Glutamatergic neuron (in vitro differentiated cells): Measurements from ENCODE around the gene NBPF3. TPM values are rescaled to one million over a fixed set of nuclear protein-coding genes. Genes with fewer than 3 reads are reported as not detected.
"Not testable (repeated sequence)": the region's sequence is repeated elsewhere in the genome, so short reads cannot be mapped to it uniquely, and the experiment has no call there.

ENCODE experiments used
- DNase-seq: peaks from one replicate; pipeline ENCODE4 v3.0.0; 2022
- H3K27ac Mint-ChIP-seq: one replicate; pipeline ENCODE4 v1.8.0; 2020; ENCODE audit warnings: mild to moderate bottlenecking, mixed read lengths, inconsistent platforms; ENCODE audit not compliant: unreplicated experiment
- H3K27me3 Mint-ChIP-seq: one replicate; pipeline ENCODE4 v1.8.0; 2020; ENCODE audit warnings: mild to moderate bottlenecking, moderate library complexity, mixed read lengths, inconsistent platforms; ENCODE audit not compliant: unreplicated experiment
- H3K36me3 Mint-ChIP-seq: one replicate; pipeline ENCODE4 v1.8.0; 2020; ENCODE audit warnings: mild to moderate bottlenecking, mixed read lengths, inconsistent platforms; ENCODE audit not compliant: unreplicated experiment
- H3K4me1 Mint-ChIP-seq: one replicate; pipeline ENCODE4 v1.8.0; 2020; ENCODE audit warnings: mild to moderate bottlenecking, low read depth, mixed read lengths, inconsistent platforms; ENCODE audit not compliant: unreplicated experiment
- H3K4me3 Mint-ChIP-seq: one replicate; pipeline ENCODE4 v1.8.0; 2020; ENCODE audit warnings: mild to moderate bottlenecking, mixed read lengths, inconsistent platforms; ENCODE audit not compliant: unreplicated experiment
- H3K9me3 Mint-ChIP-seq: one replicate; pipeline ENCODE4 v1.8.0; 2020; ENCODE audit warnings: mild to moderate bottlenecking, moderate library complexity, mixed read lengths, inconsistent platforms; ENCODE audit not compliant: unreplicated experiment
- total RNA-seq: library from RNA; stranded (reverse); fragmentation: NEBNext Ultra II Directional; extraction: Animal tissue kit (Norgen Biotek cat#: 25700); gene quantifications from one replicate; pipeline ENCODE4 v1.2.1, GENCODE V29; 2021; ENCODE audit not compliant: unreplicated experiment
- TF ChIP-seq, protein P1 (sequence below): fragments of 200-600 bp; sonication (generic); IDR thresholded peaks from one replicate; pipeline ENCODE4 v1.5.0; 2021; ENCODE audit not compliant: partially characterized antibody, unreplicated experiment

NBPF3 gene
- total RNA-seq, 1 donor from 2014 or later = 3.1 TPM

GRCh38 chr1:21451981-21452411 lies 12.1 kb downstream of the NBPF3 start:
- no peak overlapping the region for H3K27ac Mint-ChIP-seq
- H3K4me1 Mint-ChIP-seq = no peaks in the 10 kb centered on the region
- no peak for DNase-seq
- H3K9me3 Mint-ChIP-seq = no peaks in the 10 kb centered on the region
- H3K27me3 Mint-ChIP-seq = peaks cover 2% of the 10 kb centered on the region
- H3K4me3 Mint-ChIP-seq = no peak overlapping the region
- H3K36me3 Mint-ChIP-seq = no peaks in the 10 kb centered on the region
- TF ChIP-seq, protein P1, sequence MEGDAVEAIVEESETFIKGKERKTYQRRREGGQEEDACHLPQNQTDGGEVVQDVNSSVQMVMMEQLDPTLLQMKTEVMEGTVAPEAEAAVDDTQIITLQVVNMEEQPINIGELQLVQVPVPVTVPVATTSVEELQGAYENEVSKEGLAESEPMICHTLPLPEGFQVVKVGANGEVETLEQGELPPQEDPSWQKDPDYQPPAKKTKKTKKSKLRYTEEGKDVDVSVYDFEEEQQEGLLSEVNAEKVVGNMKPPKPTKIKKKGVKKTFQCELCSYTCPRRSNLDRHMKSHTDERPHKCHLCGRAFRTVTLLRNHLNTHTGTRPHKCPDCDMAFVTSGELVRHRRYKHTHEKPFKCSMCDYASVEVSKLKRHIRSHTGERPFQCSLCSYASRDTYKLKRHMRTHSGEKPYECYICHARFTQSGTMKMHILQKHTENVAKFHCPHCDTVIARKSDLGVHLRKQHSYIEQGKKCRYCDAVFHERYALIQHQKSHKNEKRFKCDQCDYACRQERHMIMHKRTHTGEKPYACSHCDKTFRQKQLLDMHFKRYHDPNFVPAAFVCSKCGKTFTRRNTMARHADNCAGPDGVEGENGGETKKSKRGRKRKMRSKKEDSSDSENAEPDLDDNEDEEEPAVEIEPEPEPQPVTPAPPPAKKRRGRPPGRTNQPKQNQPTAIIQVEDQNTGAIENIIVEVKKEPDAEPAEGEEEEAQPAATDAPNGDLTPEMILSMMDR = no peak

DNA sequence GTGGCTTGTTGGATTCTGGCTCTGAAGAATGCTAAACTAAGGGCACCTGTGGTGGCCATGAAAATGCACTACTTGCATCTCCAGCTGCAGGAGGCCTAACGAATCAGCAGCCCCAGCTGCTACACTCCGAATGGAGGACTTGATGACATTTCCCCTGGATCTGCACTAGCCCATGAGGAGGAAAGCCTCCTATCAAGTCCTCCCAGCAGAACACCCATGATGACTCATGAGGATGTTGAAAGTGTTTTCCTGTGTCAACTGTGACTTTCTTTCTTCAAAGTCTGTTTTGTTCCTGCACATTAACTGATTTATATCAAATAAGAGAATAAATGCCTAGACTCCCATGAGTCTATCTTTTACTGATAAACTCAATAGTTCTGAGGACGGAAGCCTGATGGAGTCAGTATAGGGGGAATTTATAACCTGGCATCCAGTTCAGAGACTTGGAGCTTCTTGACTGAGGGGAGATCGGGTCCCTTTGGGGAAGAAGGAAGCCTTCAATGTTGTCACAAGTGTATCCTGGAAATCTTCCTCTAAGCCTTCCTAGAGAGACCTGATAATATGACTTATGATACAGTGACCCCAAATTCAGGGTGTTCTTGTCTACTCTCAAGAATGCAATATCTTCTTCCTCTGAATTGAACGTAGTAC lies 14.2 kb downstream of the NBPF3 start:
- not testable (repeated sequence) for H3K27me3 Mint-ChIP-seq, H3K4me1 Mint-ChIP-seq, H3K4me3 Mint-ChIP-seq, DNase-seq, H3K36me3 Mint-ChIP-seq, H3K9me3 Mint-ChIP-seq, H3K27ac Mint-ChIP-seq

DNA sequence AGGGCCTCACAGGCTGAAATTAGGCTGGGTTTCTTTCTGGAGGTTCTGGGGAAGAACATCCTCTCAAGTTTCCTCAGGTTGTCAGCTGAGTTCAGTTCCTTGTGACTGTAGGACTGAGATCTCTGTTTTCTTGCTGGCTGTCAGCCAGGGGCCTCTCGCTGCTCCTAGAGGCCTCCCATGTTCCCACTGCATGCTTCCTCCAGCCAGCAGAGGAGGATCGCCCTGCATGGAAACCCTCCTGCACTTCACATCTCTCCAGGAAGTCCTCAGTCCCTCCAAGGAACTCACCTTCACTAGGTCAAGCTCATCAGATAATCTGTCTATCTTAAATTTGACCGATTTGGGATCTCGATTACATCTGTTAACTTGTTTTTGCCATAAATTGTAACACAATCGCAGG lies 15.0 kb downstream of the NBPF3 start:
- not testable (repeated sequence) for H3K27ac Mint-ChIP-seq, H3K4me1 Mint-ChIP-seq, H3K36me3 Mint-ChIP-seq, H3K27me3 Mint-ChIP-seq, H3K9me3 Mint-ChIP-seq, DNase-seq, H3K4me3 Mint-ChIP-seq

DNA sequence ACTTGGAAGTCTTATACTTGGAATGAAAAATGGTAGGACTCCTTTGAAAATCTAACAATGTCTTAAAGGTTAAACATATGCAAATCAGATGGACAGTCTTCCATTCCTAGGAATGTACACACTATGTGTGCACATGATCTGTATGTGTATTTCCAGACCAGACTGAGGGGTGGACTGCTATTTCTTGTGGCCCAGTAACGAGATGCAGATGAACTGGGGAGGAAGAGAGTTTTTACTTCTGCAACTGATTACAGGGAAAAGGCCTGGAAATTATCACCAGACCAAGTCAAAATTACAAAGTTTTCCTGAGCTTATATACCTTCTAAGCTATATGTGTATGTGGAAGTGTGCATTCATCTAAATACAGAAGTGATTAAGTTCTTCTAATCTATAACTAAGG lies 17.7 kb downstream of the NBPF3 start:
- Mint-ChIP-seq H3K4me1 (no peaks in the 10 kb centered on the region), H3K27ac (no peak overlapping the region), H3K4me3 (no peak overlapping the region), H3K36me3 (no peaks in the 10 kb centered on the region), H3K27me3 (peaks cover 4% of the 10 kb centered on the region), H3K9me3 (no peaks in the 10 kb centered on the region)
- TF ChIP-seq, protein P1 = no peak
- no peak for DNase-seq

- H3K4me3 Mint-ChIP-seq, H3K9me3 Mint-ChIP-seq, DNase-seq, H3K36me3 Mint-ChIP-seq, H3K27ac Mint-ChIP-seq, H3K4me1 Mint-ChIP-seq, H3K27me3 Mint-ChIP-seq: not testable (repeated sequence)
Measured at GRCh38 chr1:21465127-21465526, 25.2 kb downstream of the NBPF3 start.

- H3K4me3 Mint-ChIP-seq, H3K4me1 Mint-ChIP-seq, H3K27ac Mint-ChIP-seq: not testable (repeated sequence)
Measured at GRCh38 chr1:21467946-21468345, 28.0 kb downstream of the NBPF3 start.

GRCh38 chr1:21468599-21468998 lies 28.7 kb downstream of the NBPF3 start:
- TF ChIP-seq, protein P1 = peak; percentile 24
- no peaks in the 10 kb centered on the region for H3K9me3 Mint-ChIP-seq
- H3K4me3 Mint-ChIP-seq = no peak overlapping the region
- peaks cover 2% of the 10 kb centered on the region for H3K27me3 Mint-ChIP-seq
- H3K4me1 Mint-ChIP-seq = no peaks in the 10 kb centered on the region
- peak; percentile 49 for DNase-seq
- H3K27ac Mint-ChIP-seq = no peak overlapping the region
- H3K36me3 Mint-ChIP-seq = no peaks in the 10 kb centered on the region

More at GRCh38 chr1:21467946-21468345, 28.0 kb downstream of the NBPF3 start:
- DNase-seq, H3K36me3 Mint-ChIP-seq, H3K9me3 Mint-ChIP-seq, H3K27me3 Mint-ChIP-seq: not testable (repeated sequence)
